ENCODE results near the gene ARHGEF19. TPM values are rescaled to one million over a fixed set of nuclear protein-coding genes. Genes with fewer than 3 reads are reported as not detected.
"Not testable (repeated sequence)": the region's sequence is repeated elsewhere in the genome, so short reads cannot be mapped to it uniquely, and the experiment has no call there.

The ARHGEF19 gene
- total and polyA plus RNA-seq, 2 donors from 2014 or later = 3.5 to 8.2 TPM

DNA sequence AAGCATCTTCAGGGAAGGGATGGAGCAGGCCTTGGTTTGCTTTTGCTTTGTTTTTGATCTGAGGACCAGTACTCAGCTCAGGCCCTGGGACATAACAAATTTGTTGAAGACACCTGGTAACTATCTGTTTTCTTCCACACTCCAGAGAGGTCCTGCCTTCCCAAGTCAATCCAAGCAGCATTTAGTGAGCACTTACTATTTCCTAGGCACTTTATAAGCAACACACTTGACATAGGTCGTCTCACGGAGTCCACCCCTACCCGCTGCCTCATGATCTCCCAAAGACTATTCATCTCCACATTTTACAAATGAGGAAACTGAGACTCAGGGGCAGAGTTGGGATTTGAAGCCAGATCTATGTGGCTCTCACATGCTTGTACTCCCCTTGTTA lies 42.2 kb downstream of the ARHGEF19 start:
- Histone ChIP-seq H3K9me3 (ENCODE audit: control insufficient read depth in 2 of 3, insufficient read depth in 1 of 3, low read length in 3 of 3) (no peaks in the 10 kb centered on the region), H3K9ac (ENCODE audit: low read length in 3 of 3) (no peak overlapping the region), H3K4me3 (ENCODE audit: low read length in 3 of 3) (no peak overlapping the region), H3K27me3 (ENCODE audit: control insufficient read depth, insufficient read depth, low read length) (no peaks in the 10 kb centered on the region), H3K36me3 (ENCODE audit: control insufficient read depth in 2 of 3, insufficient read depth in 3 of 3, low read length in 3 of 3) (no peaks in the 10 kb centered on the region), H3K4me1 (ENCODE audit: control insufficient read depth in 2 of 3, insufficient read depth in 2 of 3, low read depth in 1 of 3, low read length in 3 of 3) (peaks cover 0 to 6% (median 0%) of the 10 kb centered on the region in 3 donors), H3K27ac (ENCODE audit: low read depth in 2 of 2, low read length in 2 of 2) (no peak overlapping the region)
- intact Hi-C loops (cut with DNase I) = no loop called here
- FAIRE-seq (no peak), DNase-seq (no peak)
- TF ChIP-seq, protein P1, sequence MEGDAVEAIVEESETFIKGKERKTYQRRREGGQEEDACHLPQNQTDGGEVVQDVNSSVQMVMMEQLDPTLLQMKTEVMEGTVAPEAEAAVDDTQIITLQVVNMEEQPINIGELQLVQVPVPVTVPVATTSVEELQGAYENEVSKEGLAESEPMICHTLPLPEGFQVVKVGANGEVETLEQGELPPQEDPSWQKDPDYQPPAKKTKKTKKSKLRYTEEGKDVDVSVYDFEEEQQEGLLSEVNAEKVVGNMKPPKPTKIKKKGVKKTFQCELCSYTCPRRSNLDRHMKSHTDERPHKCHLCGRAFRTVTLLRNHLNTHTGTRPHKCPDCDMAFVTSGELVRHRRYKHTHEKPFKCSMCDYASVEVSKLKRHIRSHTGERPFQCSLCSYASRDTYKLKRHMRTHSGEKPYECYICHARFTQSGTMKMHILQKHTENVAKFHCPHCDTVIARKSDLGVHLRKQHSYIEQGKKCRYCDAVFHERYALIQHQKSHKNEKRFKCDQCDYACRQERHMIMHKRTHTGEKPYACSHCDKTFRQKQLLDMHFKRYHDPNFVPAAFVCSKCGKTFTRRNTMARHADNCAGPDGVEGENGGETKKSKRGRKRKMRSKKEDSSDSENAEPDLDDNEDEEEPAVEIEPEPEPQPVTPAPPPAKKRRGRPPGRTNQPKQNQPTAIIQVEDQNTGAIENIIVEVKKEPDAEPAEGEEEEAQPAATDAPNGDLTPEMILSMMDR (IDR thresholded peaks at IDR 0.05; ENCODE audit: borderline replicate concordance, extremely low read depth, insufficient read depth) = no peak

- FAIRE-seq (no peak), DNase-seq (no peak)
- H3K36me3 ChIP-seq (ENCODE audit: control insufficient read depth in 2 of 3, insufficient read depth in 3 of 3, low read length in 3 of 3) = no peaks in the 10 kb centered on the region
- no peaks in the 10 kb centered on the region for H3K9me3 ChIP-seq (ENCODE audit: control insufficient read depth in 2 of 3, insufficient read depth in 1 of 3, low read length in 3 of 3)
- H3K27ac ChIP-seq (ENCODE audit: low read depth in 2 of 2, low read length in 2 of 2) = no peak overlapping the region
- no peak overlapping the region for H3K9ac ChIP-seq (ENCODE audit: low read length in 3 of 3)
- intact Hi-C loops (cut with DNase I) = no loop called here
- H3K4me1 ChIP-seq (ENCODE audit: control insufficient read depth in 2 of 3, insufficient read depth in 2 of 3, low read depth in 1 of 3, low read length in 3 of 3) = peaks cover 0 to 6% (median 0%) of the 10 kb centered on the region in 3 donors
- H3K27me3 ChIP-seq (ENCODE audit: control insufficient read depth, insufficient read depth, low read length) = no peaks in the 10 kb centered on the region
- H3K4me3 ChIP-seq (ENCODE audit: low read length in 3 of 3) = no peak overlapping the region
- TF ChIP-seq, protein P1 (IDR thresholded peaks at IDR 0.05; ENCODE audit: borderline replicate concordance, extremely low read depth, insufficient read depth) = no peak
Measured at GRCh38 chr1:16168622-16169360, 43.7 kb downstream of the ARHGEF19 start.

GRCh38 chr1:16168144-16168495 lies 44.3 kb downstream of the ARHGEF19 start:
- H3K27me3 ChIP-seq (ENCODE audit: control insufficient read depth, insufficient read depth, low read length); intact Hi-C loops (cut with DNase I); H3K4me1 ChIP-seq (ENCODE audit: control insufficient read depth in 2 of 3, insufficient read depth in 2 of 3, low read depth in 1 of 3, low read length in 3 of 3); H3K4me3 ChIP-seq (ENCODE audit: low read length in 3 of 3); H3K27ac ChIP-seq (ENCODE audit: low read depth in 2 of 2, low read length in 2 of 2); H3K9me3 ChIP-seq (ENCODE audit: control insufficient read depth in 2 of 3, insufficient read depth in 1 of 3, low read length in 3 of 3); FAIRE-seq; H3K9ac ChIP-seq (ENCODE audit: low read length in 3 of 3); H3K36me3 ChIP-seq (ENCODE audit: control insufficient read depth in 2 of 3, insufficient read depth in 3 of 3, low read length in 3 of 3): not testable (repeated sequence)
- peak in 1 of 5 donors; percentile 62 for DNase-seq

GRCh38 chr1:16167331-16168143 lies 44.9 kb downstream of the ARHGEF19 start:
- H3K4me3 ChIP-seq (ENCODE audit: low read length in 3 of 3) = no peak overlapping the region

More at GRCh38 chr1:16167331-16168143, 44.9 kb downstream of the ARHGEF19 start:
- peak in 4 of 5 donors; percentile 86 to 94 (median 90) for DNase-seq
- Histone ChIP-seq H3K27me3 (ENCODE audit: control insufficient read depth, insufficient read depth, low read length) (no peaks in the 10 kb centered on the region), H3K9ac (ENCODE audit: low read length in 3 of 3) (no peak overlapping the region), H3K4me1 (ENCODE audit: control insufficient read depth in 2 of 3, insufficient read depth in 2 of 3, low read depth in 1 of 3, low read length in 3 of 3) (no peaks in the 10 kb centered on the region), H3K36me3 (ENCODE audit: control insufficient read depth in 2 of 3, insufficient read depth in 3 of 3, low read length in 3 of 3) (no peaks in the 10 kb centered on the region), H3K9me3 (ENCODE audit: control insufficient read depth in 2 of 3, insufficient read depth in 1 of 3, low read length in 3 of 3) (no peaks in the 10 kb centered on the region), H3K27ac (ENCODE audit: low read depth in 2 of 2, low read length in 2 of 2) (no peak overlapping the region)
- FAIRE-seq = no peak
- intact Hi-C loops (cut with DNase I) = no loop called here
- TF ChIP-seq, protein P1 (IDR thresholded peaks at IDR 0.05; ENCODE audit: borderline replicate concordance, extremely low read depth, insufficient read depth) = no peak

Data from kidney (tissue), 14 donors.